HepG2 (cell line): ENCODE data around the gene IKBKE. TPM values are rescaled to one million over a fixed set of nuclear protein-coding genes. Genes with fewer than 3 reads are reported as not detected.

ENCODE experiments used
- ATAC-seq: fragments of 200-7000 bp; cut with Tn5 transposase; 3 replicates; pipeline ENCODE4 v1.9.1; 2020; ENCODE audit warnings: mild to moderate bottlenecking, moderate library complexity
- BruUV-seq: library from RNA; stranded (reverse); fragments of 400-500 nt; replicated peaks from 2 replicates; lab custom pipeline; 2021; lab: Mats Ljungman, UMichigan
- CTCF ChIA-PET: fragments of 300-600 bp; formaldehyde crosslinking; extraction: SDS; loops from one replicate; lab custom pipeline; 2021; ENCODE audit warnings: low total read pairs, inconsistent platforms, low intra/inter-chr PET ratio; lab: Yijun Ruan, JAX
- POLR2A ChIA-PET: fragments of 350-600 bp; sonication (Branson Sonifier 250); formaldehyde crosslinking; loops from one replicate; lab custom pipeline; 2020; ENCODE audit warnings: antibody characterized with exemption, inconsistent platforms; lab: Yijun Ruan, JAX
- DNase-seq: peaks from one replicate; pipeline ENCODE4 v3.0.0-alpha.2; 2015; ENCODE audit warnings: low spot score
- FAIRE-seq: peaks from 3 replicates; lab custom pipeline; 2011; peaks lifted over from hg19 to GRCh38; lab: Jason Lieb, UNC
- H2AFZ ChIP-seq: one replicate; pipeline ENCODE4 v1.6.1; 2011; ENCODE audit warnings: low read length, inconsistent platforms
- H3K27ac ChIP-seq: fragments of 300-600 bp; 3 replicates; pipeline ENCODE4 v1.8.0; 2011; ENCODE audit warnings: mixed run types, mild to moderate bottlenecking, mixed read lengths, low read length, inconsistent platforms; ENCODE audit not compliant: insufficient read depth; ENCODE audit errors: extremely low read length
- H3K27me3 ChIP-seq, 2 experiments: fragments of 200-600 bp in 1 of 2; 2 replicates in 1 of 2; 3 replicates in 1 of 2; pipeline versions ENCODE4 v1.6.0 to v1.8.0; 2011; ENCODE audit warnings: low read length in 2 of 2, mild to moderate bottlenecking in 2 of 2, moderate library complexity in 2 of 2, inconsistent platforms in 1 of 2; ENCODE audit not compliant: insufficient read depth in 2 of 2, control insufficient read depth in 1 of 2
- H3K36me3 ChIP-seq, 2 experiments: fragments of 200-600 bp in 1 of 2; replicated peaks in 1 of 2; 2 replicates in 1 of 2; 3 replicates in 1 of 2; pipeline versions ENCODE4 v1.5.1 to v1.8.0; 2011; ENCODE audit warnings: low read length in 2 of 2, inconsistent platforms in 1 of 2; ENCODE audit not compliant: insufficient read depth in 2 of 2, control insufficient read depth in 1 of 2
- H3K4me1 ChIP-seq: 2 replicates; pipeline ENCODE4 v1.5.1; 2012; ENCODE audit warnings: low read length, inconsistent platforms; ENCODE audit not compliant: insufficient read depth
- H3K4me2 ChIP-seq: 2 replicates; pipeline ENCODE4 v1.6.0; 2011; ENCODE audit warnings: low read depth, low read length, inconsistent platforms
- H3K4me3 ChIP-seq, 3 experiments: fragments of 200-600 bp in 1 of 3; sonication (generic), shearing (Covaris generic) in 1 of 3; replicated peaks in 1 of 3; 2 replicates each; pipeline ENCODE4 v1.5.1; 2011 to 2016; ENCODE audit warnings: low read length in 3 of 3, inconsistent platforms in 2 of 3, low read depth in 2 of 3, mild to moderate bottlenecking in 2 of 3, control low read depth in 1 of 3, mixed read lengths in 1 of 3; ENCODE audit not compliant: insufficient read depth in 1 of 3
- H3K79me2 ChIP-seq: one replicate; pipeline ENCODE4 v1.6.1; 2011; ENCODE audit warnings: low read length, inconsistent platforms; ENCODE audit not compliant: insufficient read depth
- H3K9ac ChIP-seq: 2 replicates; pipeline ENCODE4 v1.6.0; 2011; ENCODE audit warnings: mild to moderate bottlenecking, low read depth, low read length, inconsistent platforms; ENCODE audit not compliant: insufficient read depth
- H3K9me3 ChIP-seq: 2 replicates; pipeline ENCODE4 v1.5.1; 2012; ENCODE audit warnings: mild to moderate bottlenecking, low read length
- H4K20me1 ChIP-seq: 2 replicates; pipeline ENCODE4 v1.6.0; 2011; ENCODE audit warnings: inconsistent platforms, mild to moderate bottlenecking, low read length, moderate library complexity; ENCODE audit not compliant: insufficient read depth
- BRD4 ChIP-seq: sonication (generic); formaldehyde crosslinking; IDR thresholded peaks from 2 replicates; pipeline ENCODE4 v1.4.0; 2020; ENCODE audit warnings: missing genetic modification reagents
- ELF4 ChIP-seq: sonication (generic); formaldehyde crosslinking; IDR thresholded peaks from 2 replicates; pipeline ENCODE4 v1.5.0; 2020; ENCODE audit warnings: missing genetic modification reagents, mild to moderate bottlenecking, moderate library complexity, borderline replicate concordance
- IKZF4 ChIP-seq: sonication (generic); formaldehyde crosslinking; IDR thresholded peaks from 2 replicates; pipeline ENCODE4 v1.5.1; 2020; ENCODE audit warnings: borderline replicate concordance, mild to moderate bottlenecking, low read depth, missing genetic modification reagents; ENCODE audit errors: not compliant biosample characterization
- TEAD3 ChIP-seq: optimal IDR thresholded peaks from 2 replicates; pipeline ENCODE3; 2016; ENCODE audit warnings: borderline replicate concordance
- ZFP41 ChIP-seq: sonication (generic); formaldehyde crosslinking; IDR thresholded peaks from 2 replicates; pipeline ENCODE4 v1.4.0; 2020; ENCODE audit warnings: mild to moderate bottlenecking, missing genetic modification reagents, borderline replicate concordance
- ZNF33B ChIP-seq: sonication (generic); formaldehyde crosslinking; IDR thresholded peaks from 2 replicates; pipeline ENCODE4 v1.5.1; 2020; ENCODE audit warnings: mild to moderate bottlenecking, missing genetic modification reagents
- ZNF549 ChIP-seq: sonication (generic); formaldehyde crosslinking; IDR thresholded peaks from 2 replicates; pipeline ENCODE4 v1.5.0; 2020; ENCODE audit warnings: missing genetic modification reagents
- ZNF781 ChIP-seq: sonication (generic); formaldehyde crosslinking; IDR thresholded peaks from 2 replicates; pipeline ENCODE4 v1.5.1; 2020; ENCODE audit warnings: borderline replicate concordance, mild to moderate bottlenecking, missing genetic modification reagents; ENCODE audit errors: not compliant biosample characterization
- ZSCAN25 ChIP-seq: sonication (generic); formaldehyde crosslinking; IDR thresholded peaks from 2 replicates; pipeline ENCODE4 v1.8.0; 2022; ENCODE audit warnings: mild to moderate bottlenecking, missing genetic modification reagents
- WGBS: methylation state at CpG from one replicate; pipeline ENCODE4 v1.1.6; 2017; ENCODE audit warnings: low lambda C conversion rate; 5-methylcytosine and 5-hydroxymethylcytosine counted together
- in situ Hi-C: cut with HindIII; loops from 2 replicates; pipeline ENCODE4 v1.10.0; 2017; ENCODE audit warnings: low pct_unique_long_range_greater_than_20kb; ENCODE audit not compliant: extremely low pct_ligation_motif_present
- intact Hi-C: fragments of 100-400 bp; cut with micrococcal nuclease; formaldehyde crosslinking; loops from one replicate; pipeline ENCODE4 v1.10.0; 2022; ENCODE audit not compliant: unreplicated experiment
- polyA plus RNA-seq, 8 experiments: library from polyadenylated mRNA; depleted of rRNA in 3 of 8; stranded (reverse) in 7 of 8; unstranded in 1 of 8; fragments of >200 nt; fragmentation: Illumina TruSeq in 4 of 8; extraction: Trizol in 4 of 8; gene quantifications; 2 replicates each; pipeline versions ENCODE4 v1.2.1 to v1.2.3, GENCODE V29; 2011 to 2016; ENCODE audit warnings: low read depth in 4 of 8, missing spikeins in 1 of 8, mixed read lengths in 1 of 8; ENCODE audit not compliant: insufficient read depth in 1 of 8
- total RNA-seq, 5 experiments: library from RNA; depleted of rRNA; stranded (reverse); fragments of >200 nt; fragmentation: Illumina TruSeq; extraction: Trizol; gene quantifications; 2 replicates each; pipeline ENCODE4 v1.2.3, GENCODE V29; 2016; ENCODE audit warnings: low read depth in 1 of 5
- TF ChIP-seq, protein P1 (sequence below): sonication (generic); formaldehyde crosslinking; conservative IDR thresholded peaks from 2 replicates; pipeline ENCODE4 v1.5.0; 2020; ENCODE audit warnings: missing genetic modification reagents
- TF ChIP-seq, protein P2 (sequence below): sonication (generic); formaldehyde crosslinking; IDR thresholded peaks from 2 replicates; pipeline ENCODE4 v1.4.0; 2020; ENCODE audit warnings: missing genetic modification reagents
- TF ChIP-seq, protein P3 (sequence below): sonication (generic); formaldehyde crosslinking; IDR thresholded peaks from 2 replicates; pipeline ENCODE4 v1.5.0; 2020; ENCODE audit warnings: mild to moderate bottlenecking, missing genetic modification reagents, moderate library complexity

Gene IKBKE
- total and polyA plus RNA-seq, 2 of the 13 experiments (the other 11 are each of a cell fraction or from before 2014, with no cell fraction given), result 4.5 to 5.8 TPM

- POLR2A ChIA-PET, result no interaction called here
- H3K9ac ChIP-seq, result no peak overlapping the region
- H3K4me2 ChIP-seq, result no peak overlapping the region
- CTCF ChIA-PET, result no interaction called here
- H3K36me3 ChIP-seq, result no peaks in the 10 kb centered on the region
- TF ChIP-seq ZNF33B (CRISPR knock-in tag) (no peak), BRD4 (no peak)
- peaks cover 20% of the 10 kb centered on the region for H3K4me1 ChIP-seq
- H2AFZ ChIP-seq, result no peak overlapping the region
- no peaks in the 10 kb centered on the region for H3K79me2 ChIP-seq
- H4K20me1 ChIP-seq, result no peaks in the 10 kb centered on the region
- no peaks in the 10 kb centered on the region for H3K9me3 ChIP-seq
- intact Hi-C loops (no loop called here), in situ Hi-C loops (no loop called here)
- no TSS peak for BruUV-seq
- ATAC-seq, result no peak
- H3K27ac ChIP-seq, result no peak overlapping the region
- 31% methylated on average over 5 of the region's 5 CpGs for WGBS
- H3K4me3 ChIP-seq, result no peak overlapping the region
- no peak for DNase-seq
- no peaks in the 10 kb centered on the region for H3K27me3 ChIP-seq
- FAIRE-seq, result no peak
These were observed 54.6 kb downstream of the IKBKE start for GRCh38 chr1:206524739-206525364.

- H3K27me3 ChIP-seq, result no peaks in the 10 kb centered on the region
- H3K79me2 ChIP-seq, result no peaks in the 10 kb centered on the region
- H3K9me3 ChIP-seq, result no peaks in the 10 kb centered on the region
- ATAC-seq, result no peak
- ChIA-PET POLR2A (no interaction called here), CTCF (no interaction called here)
- no TSS peak for BruUV-seq
- no peak overlapping the region for H3K27ac ChIP-seq
- 10% methylated on average over 5 of the region's 6 CpGs for WGBS
- FAIRE-seq, result no peak
- no peak for DNase-seq
- H3K36me3 ChIP-seq, result no peaks in the 10 kb centered on the region
- peaks cover 12% of the 10 kb centered on the region for H3K4me1 ChIP-seq
- H2AFZ ChIP-seq, result no peak overlapping the region
- in situ Hi-C loops, result no loop called here
- intact Hi-C loops, result no loop called here
- H3K4me2 ChIP-seq, result no peak overlapping the region
- H3K9ac ChIP-seq, result no peak overlapping the region
- H4K20me1 ChIP-seq, result no peaks in the 10 kb centered on the region
- H3K4me3 ChIP-seq, result no peak overlapping the region
- TF ChIP-seq ZFP41 (CRISPR knock-in tag) (no peak), ELF4 (no peak), ZSCAN25 (CRISPR knock-in tag) (no peak), IKZF4 (CRISPR knock-in tag) (no peak), ZNF781 (CRISPR knock-in tag) (no peak), ZNF549 (CRISPR knock-in tag) (no peak), TEAD3 (CRISPR knock-in tag) (no peak)
- TF ChIP-seq, protein P1, sequence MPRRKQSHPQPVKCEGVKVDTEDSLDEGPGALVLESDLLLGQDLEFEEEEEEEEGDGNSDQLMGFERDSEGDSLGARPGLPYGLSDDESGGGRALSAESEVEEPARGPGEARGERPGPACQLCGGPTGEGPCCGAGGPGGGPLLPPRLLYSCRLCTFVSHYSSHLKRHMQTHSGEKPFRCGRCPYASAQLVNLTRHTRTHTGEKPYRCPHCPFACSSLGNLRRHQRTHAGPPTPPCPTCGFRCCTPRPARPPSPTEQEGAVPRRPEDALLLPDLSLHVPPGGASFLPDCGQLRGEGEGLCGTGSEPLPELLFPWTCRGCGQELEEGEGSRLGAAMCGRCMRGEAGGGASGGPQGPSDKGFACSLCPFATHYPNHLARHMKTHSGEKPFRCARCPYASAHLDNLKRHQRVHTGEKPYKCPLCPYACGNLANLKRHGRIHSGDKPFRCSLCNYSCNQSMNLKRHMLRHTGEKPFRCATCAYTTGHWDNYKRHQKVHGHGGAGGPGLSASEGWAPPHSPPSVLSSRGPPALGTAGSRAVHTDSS, result no peak
- TF ChIP-seq, protein P2, sequence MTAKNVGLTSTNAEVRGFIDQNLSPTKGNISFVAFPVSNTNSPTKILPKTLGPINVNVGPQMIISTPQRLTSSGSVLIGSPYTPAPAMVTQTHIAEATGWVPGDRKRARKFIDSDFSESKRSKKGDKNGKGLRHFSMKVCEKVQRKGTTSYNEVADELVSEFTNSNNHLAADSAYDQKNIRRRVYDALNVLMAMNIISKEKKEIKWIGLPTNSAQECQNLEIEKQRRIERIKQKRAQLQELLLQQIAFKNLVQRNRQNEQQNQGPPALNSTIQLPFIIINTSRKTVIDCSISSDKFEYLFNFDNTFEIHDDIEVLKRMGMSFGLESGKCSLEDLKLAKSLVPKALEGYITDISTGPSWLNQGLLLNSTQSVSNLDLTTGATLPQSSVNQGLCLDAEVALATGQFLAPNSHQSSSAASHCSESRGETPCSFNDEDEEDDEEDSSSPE, result no peak
- TF ChIP-seq, protein P3, sequence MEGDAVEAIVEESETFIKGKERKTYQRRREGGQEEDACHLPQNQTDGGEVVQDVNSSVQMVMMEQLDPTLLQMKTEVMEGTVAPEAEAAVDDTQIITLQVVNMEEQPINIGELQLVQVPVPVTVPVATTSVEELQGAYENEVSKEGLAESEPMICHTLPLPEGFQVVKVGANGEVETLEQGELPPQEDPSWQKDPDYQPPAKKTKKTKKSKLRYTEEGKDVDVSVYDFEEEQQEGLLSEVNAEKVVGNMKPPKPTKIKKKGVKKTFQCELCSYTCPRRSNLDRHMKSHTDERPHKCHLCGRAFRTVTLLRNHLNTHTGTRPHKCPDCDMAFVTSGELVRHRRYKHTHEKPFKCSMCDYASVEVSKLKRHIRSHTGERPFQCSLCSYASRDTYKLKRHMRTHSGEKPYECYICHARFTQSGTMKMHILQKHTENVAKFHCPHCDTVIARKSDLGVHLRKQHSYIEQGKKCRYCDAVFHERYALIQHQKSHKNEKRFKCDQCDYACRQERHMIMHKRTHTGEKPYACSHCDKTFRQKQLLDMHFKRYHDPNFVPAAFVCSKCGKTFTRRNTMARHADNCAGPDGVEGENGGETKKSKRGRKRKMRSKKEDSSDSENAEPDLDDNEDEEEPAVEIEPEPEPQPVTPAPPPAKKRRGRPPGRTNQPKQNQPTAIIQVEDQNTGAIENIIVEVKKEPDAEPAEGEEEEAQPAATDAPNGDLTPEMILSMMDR (CRISPR knock-in tag), result no peak
These were observed 56.0 kb downstream of the IKBKE start for GRCh38 chr1:206526064-206526911.
